GM12878 (cell line): ENCODE results near the gene EYS. TPM values are rescaled to one million over a fixed set of nuclear protein-coding genes. Genes with fewer than 3 reads are reported as not detected.

Experiments
- BACH1 ChIP-seq: fragments of 450-650 bp; IDR thresholded peaks from 2 replicates; pipeline ENCODE4 v1.6.1; 2017; ENCODE audit warnings: mild to moderate bottlenecking, borderline replicate concordance
- BCL11A ChIP-seq: IDR thresholded peaks from 2 replicates; pipeline ENCODE4 v1.6.1; 2011; ENCODE audit warnings: low read depth, low read length
- CBX3 ChIP-seq: fragments of 200-600 bp; sonication (generic); IDR thresholded peaks from 2 replicates; pipeline ENCODE4 v1.6.1; 2016; ENCODE audit warnings: low read depth, borderline replicate concordance
- CEBPB ChIP-seq, 2 experiments: fragments of 150-350 bp in 1 of 2; IDR thresholded peaks; 2 replicates each; pipeline ENCODE4 v1.6.1; 2012 to 2014; ENCODE audit warnings: low read depth in 2 of 2, low read length in 2 of 2, borderline replicate concordance in 1 of 2, inconsistent platforms in 1 of 2
- EED ChIP-seq: sonication (generic); IDR thresholded peaks from 2 replicates; pipeline ENCODE4 v1.6.1; 2016; ENCODE audit warnings: antibody characterized with exemption, low read depth
- ETV6 ChIP-seq, 2 experiments: fragments of 450-650 bp in 1 of 2; IDR thresholded peaks in 1 of 2; conservative IDR thresholded peaks in 1 of 2; 2 replicates each; pipeline ENCODE4 v1.6.1; 2014; ENCODE audit warnings: antibody characterized with exemption in 1 of 2, borderline replicate concordance in 1 of 2, low read depth in 1 of 2, mild to moderate bottlenecking in 1 of 2, moderate library complexity in 1 of 2
- GABPA ChIP-seq: IDR thresholded peaks from 2 replicates; pipeline ENCODE4 v1.6.1; 2014; ENCODE audit warnings: antibody characterized with exemption, low read depth, mild to moderate bottlenecking, inconsistent platforms
- IKZF2 ChIP-seq, 2 experiments: fragments of 450-650 bp; IDR thresholded peaks; 2 replicates each; pipeline ENCODE4 v1.6.1; 2017; ENCODE audit warnings: mild to moderate bottlenecking in 2 of 2, moderate library complexity in 2 of 2
- JUND ChIP-seq: IDR thresholded peaks from 2 replicates; pipeline ENCODE4 v1.6.1; 2012; ENCODE audit warnings: low read depth, mild to moderate bottlenecking, low read length, improper control_type of control experiment, moderate library complexity
- KDM1A ChIP-seq: fragments of 200-600 bp; sonication (generic); IDR thresholded peaks from 2 replicates; pipeline ENCODE4 v1.6.1; 2016; ENCODE audit warnings: borderline replicate concordance
- KLF5 ChIP-seq: fragments of 450-650 bp; IDR thresholded peaks from 2 replicates; pipeline ENCODE4 v1.6.1; 2014; ENCODE audit warnings: mild to moderate bottlenecking; ENCODE audit not compliant: partially characterized antibody
- MXI1 ChIP-seq: fragments of 150-350 bp; IDR thresholded peaks from 2 replicates; pipeline ENCODE4 v1.6.1; 2011; ENCODE audit warnings: low read depth, mild to moderate bottlenecking, inconsistent platforms, low read length, improper control_type of control experiment
- NFIC ChIP-seq: IDR thresholded peaks from 2 replicates; pipeline ENCODE4 v1.6.1; 2012; ENCODE audit warnings: low read depth, mild to moderate bottlenecking, inconsistent platforms, low read length, moderate library complexity
- NFXL1 ChIP-seq: fragments of 450-650 bp; IDR thresholded peaks from 2 replicates; pipeline ENCODE4 v1.6.1; 2017; ENCODE audit warnings: antibody characterized with exemption, mild to moderate bottlenecking, borderline replicate concordance
- NFYB ChIP-seq: IDR thresholded peaks from 2 replicates; pipeline ENCODE4 v1.6.1; 2011; ENCODE audit warnings: low read depth, mild to moderate bottlenecking, low read length, improper control_type of control experiment, moderate library complexity; ENCODE audit not compliant: insufficient read depth
- NR2F1 ChIP-seq: fragments of 450-650 bp; conservative IDR thresholded peaks from 2 replicates; pipeline ENCODE4 v1.6.1; 2017; ENCODE audit warnings: mild to moderate bottlenecking
- POLR2AphosphoS2 ChIP-seq: IDR thresholded peaks from 2 replicates; pipeline ENCODE4 v1.6.1; 2011; ENCODE audit warnings: low read depth, mild to moderate bottlenecking, low read length, improper control_type of control experiment, moderate library complexity
- SMC3 ChIP-seq: IDR thresholded peaks from 2 replicates; pipeline ENCODE4 v1.6.1; 2011; ENCODE audit warnings: low read length, improper control_type of control experiment, borderline replicate concordance
- SRF ChIP-seq, 2 experiments: IDR thresholded peaks; 2 replicates each; pipeline ENCODE4 v1.6.1; 2011; ENCODE audit warnings: low read depth in 2 of 2, low read length in 2 of 2, mild to moderate bottlenecking in 1 of 2, moderate library complexity in 1 of 2
- STAT3 ChIP-seq: IDR thresholded peaks from 2 replicates; pipeline ENCODE4 v1.6.1; 2011; ENCODE audit warnings: low read depth, low read length, improper control_type of control experiment
- ZNF384 ChIP-seq: IDR thresholded peaks from 2 replicates; pipeline ENCODE4 v1.6.1; 2012; ENCODE audit warnings: low read depth, mild to moderate bottlenecking, low read length, improper control_type of control experiment, borderline replicate concordance
- ZZZ3 ChIP-seq: IDR thresholded peaks from 2 replicates; pipeline ENCODE4 v1.6.1; 2011; ENCODE audit warnings: low read depth; ENCODE audit not compliant: control insufficient read depth, insufficient read length
- polyA plus RNA-seq, 11 experiments: library from polyadenylated mRNA; depleted of rRNA in 4 of 11; unstranded in 6 of 11; stranded (reverse) in 5 of 11; fragments of >200 nt; fragmentation: Nextera tagmentation in 4 of 11; fragmentation: Illumina TruSeq in 1 of 11; extraction: Ambion mirVana in 4 of 11; extraction: Trizol in 1 of 11; gene quantifications; 1 replicate in 1 of 11; 2 replicates in 10 of 11; pipeline versions ENCODE4 v1.2.1 to v1.2.3, GENCODE V29; 2011 to 2016; ENCODE audit warnings: inconsistent platforms in 2 of 11, missing spikeins in 2 of 11, low read depth in 1 of 11
- total RNA-seq, 4 experiments: library from RNA; depleted of rRNA in 3 of 4; stranded (reverse); fragments of >200 nt in 3 of 4; fragmentation: Illumina TruSeq in 1 of 4; extraction: Trizol in 1 of 4; gene quantifications; 2 replicates each; pipeline versions ENCODE4 v1.2.1 to v1.2.3, GENCODE V29; 2013 to 2021
- TF ChIP-seq, protein P1 (sequence below): fragments of 450-650 bp; IDR thresholded peaks from 2 replicates; pipeline ENCODE4 v1.6.1; 2017; ENCODE audit warnings: mild to moderate bottlenecking, moderate library complexity
- TF ChIP-seq, protein P2 (sequence below), 3 experiments: IDR thresholded peaks in 2 of 3; conservative IDR thresholded peaks in 1 of 3; 2 replicates each; pipeline ENCODE4 v1.5.1; 2011; ENCODE audit warnings: low read depth in 3 of 3, low read length in 3 of 3, mild to moderate bottlenecking in 3 of 3, control low read depth in 2 of 3, moderate library complexity in 2 of 3, inconsistent platforms in 1 of 3, mixed read lengths in 1 of 3; ENCODE audit not compliant: control insufficient read depth in 2 of 3, insufficient read depth in 1 of 3; ENCODE audit errors: extremely low read depth in 1 of 3

Gene EYS
- total and polyA plus RNA-seq, 10 of the 15 experiments (the other 5 are each of a cell fraction or from before 2014, with no cell fraction given), result under 0.01 to 0.14 (median 0.02) TPM; not detected in 1

GRCh38 chr6:64520050-64520449 is 1187.0 kb downstream of the EYS start (continued):
- TF ChIP-seq CEBPB (IDR thresholded peaks at IDR 0.05; ENCODE audit: borderline replicate concordance in 1 of 2, low read depth in 2 of 2, low read length in 2 of 2), result no peak
- TF ChIP-seq POLR2AphosphoS2, result no peak
- TF ChIP-seq IKZF2 (IDR thresholded peaks at IDR 0.05), result peak; percentile 17 to 38; a peak in 1 of 4 replicates
- TF ChIP-seq MXI1, result no peak
- TF ChIP-seq BACH1, result no peak
- TF ChIP-seq, protein P1, sequence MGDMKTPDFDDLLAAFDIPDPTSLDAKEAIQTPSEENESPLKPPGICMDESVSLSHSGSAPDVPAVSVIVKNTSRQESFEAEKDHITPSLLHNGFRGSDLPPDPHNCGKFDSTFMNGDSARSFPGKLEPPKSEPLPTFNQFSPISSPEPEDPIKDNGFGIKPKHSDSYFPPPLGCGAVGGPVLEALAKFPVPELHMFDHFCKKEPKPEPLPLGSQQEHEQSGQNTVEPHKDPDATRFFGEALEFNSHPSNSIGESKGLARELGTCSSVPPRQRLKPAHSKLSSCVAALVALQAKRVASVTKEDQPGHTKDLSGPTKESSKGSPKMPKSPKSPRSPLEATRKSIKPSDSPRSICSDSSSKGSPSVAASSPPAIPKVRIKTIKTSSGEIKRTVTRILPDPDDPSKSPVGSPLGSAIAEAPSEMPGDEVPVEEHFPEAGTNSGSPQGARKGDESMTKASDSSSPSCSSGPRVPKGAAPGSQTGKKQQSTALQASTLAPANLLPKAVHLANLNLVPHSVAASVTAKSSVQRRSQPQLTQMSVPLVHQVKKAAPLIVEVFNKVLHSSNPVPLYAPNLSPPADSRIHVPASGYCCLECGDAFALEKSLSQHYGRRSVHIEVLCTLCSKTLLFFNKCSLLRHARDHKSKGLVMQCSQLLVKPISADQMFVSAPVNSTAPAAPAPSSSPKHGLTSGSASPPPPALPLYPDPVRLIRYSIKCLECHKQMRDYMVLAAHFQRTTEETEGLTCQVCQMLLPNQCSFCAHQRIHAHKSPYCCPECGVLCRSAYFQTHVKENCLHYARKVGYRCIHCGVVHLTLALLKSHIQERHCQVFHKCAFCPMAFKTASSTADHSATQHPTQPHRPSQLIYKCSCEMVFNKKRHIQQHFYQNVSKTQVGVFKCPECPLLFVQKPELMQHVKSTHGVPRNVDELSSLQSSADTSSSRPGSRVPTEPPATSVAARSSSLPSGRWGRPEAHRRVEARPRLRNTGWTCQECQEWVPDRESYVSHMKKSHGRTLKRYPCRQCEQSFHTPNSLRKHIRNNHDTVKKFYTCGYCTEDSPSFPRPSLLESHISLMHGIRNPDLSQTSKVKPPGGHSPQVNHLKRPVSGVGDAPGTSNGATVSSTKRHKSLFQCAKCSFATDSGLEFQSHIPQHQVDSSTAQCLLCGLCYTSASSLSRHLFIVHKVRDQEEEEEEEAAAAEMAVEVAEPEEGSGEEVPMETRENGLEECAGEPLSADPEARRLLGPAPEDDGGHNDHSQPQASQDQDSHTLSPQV, result no peak
- TF ChIP-seq STAT3, result no peak
- TF ChIP-seq SMC3, result no peak
- no peak for TF ChIP-seq KLF5
- no peak for TF ChIP-seq GABPA
- TF ChIP-seq NR2F1, result no peak
- no peak for TF ChIP-seq KDM1A
- no peak for TF ChIP-seq CBX3
- TF ChIP-seq NFYB, result no peak
- TF ChIP-seq NFXL1, result no peak
- no peak for TF ChIP-seq ZNF384
- TF ChIP-seq, protein P2, sequence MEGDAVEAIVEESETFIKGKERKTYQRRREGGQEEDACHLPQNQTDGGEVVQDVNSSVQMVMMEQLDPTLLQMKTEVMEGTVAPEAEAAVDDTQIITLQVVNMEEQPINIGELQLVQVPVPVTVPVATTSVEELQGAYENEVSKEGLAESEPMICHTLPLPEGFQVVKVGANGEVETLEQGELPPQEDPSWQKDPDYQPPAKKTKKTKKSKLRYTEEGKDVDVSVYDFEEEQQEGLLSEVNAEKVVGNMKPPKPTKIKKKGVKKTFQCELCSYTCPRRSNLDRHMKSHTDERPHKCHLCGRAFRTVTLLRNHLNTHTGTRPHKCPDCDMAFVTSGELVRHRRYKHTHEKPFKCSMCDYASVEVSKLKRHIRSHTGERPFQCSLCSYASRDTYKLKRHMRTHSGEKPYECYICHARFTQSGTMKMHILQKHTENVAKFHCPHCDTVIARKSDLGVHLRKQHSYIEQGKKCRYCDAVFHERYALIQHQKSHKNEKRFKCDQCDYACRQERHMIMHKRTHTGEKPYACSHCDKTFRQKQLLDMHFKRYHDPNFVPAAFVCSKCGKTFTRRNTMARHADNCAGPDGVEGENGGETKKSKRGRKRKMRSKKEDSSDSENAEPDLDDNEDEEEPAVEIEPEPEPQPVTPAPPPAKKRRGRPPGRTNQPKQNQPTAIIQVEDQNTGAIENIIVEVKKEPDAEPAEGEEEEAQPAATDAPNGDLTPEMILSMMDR (IDR thresholded peaks at IDR 0.05 in 2 of 3, conservative IDR thresholded peaks at IDR 0.05 in 1 of 3; ENCODE audit: control insufficient read depth in 2 of 3, extremely low read depth in 1 of 3, insufficient read depth in 1 of 3, low read depth in 3 of 3, low read length in 3 of 3), result no peak
- 0 out of 2 replicates have a peak, but pooled peaks have one; percentile 43 for TF ChIP-seq EED
- no peak for TF ChIP-seq ZZZ3
- TF ChIP-seq ETV6 (conservative IDR thresholded peaks at IDR 0.05 in 1 of 2, IDR thresholded peaks at IDR 0.05 in 1 of 2; ENCODE audit: borderline replicate concordance in 1 of 2, low read depth in 1 of 2), result peak in 1 of 2 experiments; percentile 28; a peak in 1 of 4 replicates
- TF ChIP-seq JUND, result 0 out of 2 replicates have a peak, but pooled peaks have one; percentile 19
- TF ChIP-seq BCL11A, result 0 out of 2 replicates have a peak, but pooled peaks have one; percentile 50
- peak; percentile 85 for TF ChIP-seq NFIC
- TF ChIP-seq SRF (IDR thresholded peaks at IDR 0.05; ENCODE audit: low read depth in 2 of 2, low read length in 2 of 2), result no peak
